ENCODE data around the gene MYRIP. TPM values are rescaled to one million over a fixed set of nuclear protein-coding genes. Genes with fewer than 3 reads are reported as not detected.
A peak's percentile ranks its signal among the peaks of the same experiment; 100 is the strongest.

MYRIP gene
- total RNA-seq, 1 experiment from 2014 or later = 0.59 TPM

DNA sequence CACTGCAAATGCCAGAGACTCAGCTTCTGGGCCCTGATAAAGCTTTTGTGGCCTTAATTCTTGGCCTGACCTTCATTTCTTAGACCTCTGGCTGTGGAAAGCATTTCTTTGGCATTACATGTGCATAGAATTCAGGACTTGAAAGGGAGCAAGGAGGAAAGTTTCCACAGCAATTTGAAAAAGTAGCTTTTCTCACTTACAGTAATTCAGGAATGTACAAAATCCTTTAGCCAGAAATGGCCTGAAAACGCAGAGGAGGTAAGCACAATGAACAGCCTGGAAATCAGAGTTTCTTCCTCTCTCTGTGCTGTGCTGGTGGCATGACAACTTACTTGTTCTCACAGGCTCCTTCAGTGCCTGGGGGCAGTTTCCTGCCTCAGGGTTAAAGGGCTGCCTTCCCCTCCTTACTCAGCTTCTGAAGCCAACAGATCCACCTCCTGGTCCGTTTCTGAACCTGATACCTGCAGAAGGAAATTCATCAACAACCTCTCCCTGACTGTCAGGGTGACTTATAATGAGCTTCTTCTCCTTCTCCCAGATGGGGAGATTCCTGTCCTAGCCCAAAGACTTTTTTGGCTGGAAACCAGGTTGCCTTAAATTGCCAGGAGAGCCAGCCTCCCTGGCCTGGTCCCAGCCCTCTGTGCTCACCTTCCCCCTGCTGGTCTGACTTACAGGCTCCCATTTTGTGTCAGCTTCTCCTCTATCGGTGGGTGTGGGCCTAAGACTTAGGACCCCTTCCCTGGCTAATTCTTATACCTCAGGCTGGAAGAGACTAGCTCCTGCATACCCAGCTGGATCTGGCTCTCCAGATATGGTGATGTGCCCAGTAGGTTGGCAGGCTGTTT, 102.3 kb downstream of the MYRIP start:
- BruUV-seq (replicated peaks) = no TSS peak
- DNase-seq = peak; percentile 20 to 60
- no peaks in the 10 kb centered on the region for H3K9me3 ChIP-seq
- POLR2A ChIA-PET = no interaction called here
- Mint-ChIP-seq H3K27ac (ENCODE audit: unreplicated experiment) (peak overlapping the region; percentile 72), H3K4me3 (ENCODE audit: unreplicated experiment) (peak overlapping the region; percentile 22), H3K36me3 (ENCODE audit: insufficient read depth, unreplicated experiment) (peaks cover 9% of the 10 kb centered on the region), H3K27me3 (ENCODE audit: insufficient read depth, unreplicated experiment) (no peaks in the 10 kb centered on the region), H3K4me1 (ENCODE audit: low read depth, unreplicated experiment) (peaks cover 18% of the 10 kb centered on the region), H3K9me3 (ENCODE audit: unreplicated experiment) (no peaks in the 10 kb centered on the region)
- CTCF ChIA-PET = no interaction called here
- H3K27me3 ChIP-seq (replicated peaks; ENCODE audit: control insufficient read depth, insufficient read depth, low read length) = no peaks in the 10 kb centered on the region
- H3K4me3 ChIP-seq (ENCODE audit: low read depth, low read length) = no peak overlapping the region
- H3K36me3 ChIP-seq (ENCODE audit: control insufficient read depth, insufficient read depth, low read length) = no peaks in the 10 kb centered on the region
- TF ChIP-seq, protein P1, sequence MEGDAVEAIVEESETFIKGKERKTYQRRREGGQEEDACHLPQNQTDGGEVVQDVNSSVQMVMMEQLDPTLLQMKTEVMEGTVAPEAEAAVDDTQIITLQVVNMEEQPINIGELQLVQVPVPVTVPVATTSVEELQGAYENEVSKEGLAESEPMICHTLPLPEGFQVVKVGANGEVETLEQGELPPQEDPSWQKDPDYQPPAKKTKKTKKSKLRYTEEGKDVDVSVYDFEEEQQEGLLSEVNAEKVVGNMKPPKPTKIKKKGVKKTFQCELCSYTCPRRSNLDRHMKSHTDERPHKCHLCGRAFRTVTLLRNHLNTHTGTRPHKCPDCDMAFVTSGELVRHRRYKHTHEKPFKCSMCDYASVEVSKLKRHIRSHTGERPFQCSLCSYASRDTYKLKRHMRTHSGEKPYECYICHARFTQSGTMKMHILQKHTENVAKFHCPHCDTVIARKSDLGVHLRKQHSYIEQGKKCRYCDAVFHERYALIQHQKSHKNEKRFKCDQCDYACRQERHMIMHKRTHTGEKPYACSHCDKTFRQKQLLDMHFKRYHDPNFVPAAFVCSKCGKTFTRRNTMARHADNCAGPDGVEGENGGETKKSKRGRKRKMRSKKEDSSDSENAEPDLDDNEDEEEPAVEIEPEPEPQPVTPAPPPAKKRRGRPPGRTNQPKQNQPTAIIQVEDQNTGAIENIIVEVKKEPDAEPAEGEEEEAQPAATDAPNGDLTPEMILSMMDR (IDR thresholded peaks at IDR 0.05; ENCODE audit: insufficient read depth in 1 of 2, low read depth in 1 of 2, low read length in 1 of 2, severe bottlenecking in 1 of 2, unreplicated experiment in 1 of 2) = no peak
- intact Hi-C loops (cut with micrococcal nuclease; ENCODE audit: unreplicated experiment) = no loop called here
- peaks cover 21% of the 10 kb centered on the region for H3K4me1 ChIP-seq

DNA sequence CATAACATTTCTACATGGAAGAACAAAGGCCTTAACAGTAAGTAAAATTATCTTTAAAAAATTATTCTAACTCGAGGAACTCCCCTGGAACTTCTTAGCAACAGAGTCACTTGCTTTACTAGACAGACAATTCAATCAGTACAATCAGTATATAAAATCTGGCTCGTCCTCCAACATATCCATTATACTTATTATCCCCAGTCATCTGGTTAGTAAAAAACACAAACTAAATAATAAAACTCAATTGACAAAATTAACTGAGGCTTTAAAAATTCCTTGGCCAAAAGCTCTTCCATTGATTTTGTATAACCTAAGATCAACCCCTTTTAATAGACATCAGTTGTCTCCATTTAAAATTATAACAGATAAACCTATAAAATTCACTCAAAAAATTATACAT, 105.6 kb downstream of the MYRIP start:
- ChIA-PET CTCF (no interaction called here), POLR2A (no interaction called here)
- no peak for DNase-seq
- Histone ChIP-seq H3K27me3 (replicated peaks; ENCODE audit: control insufficient read depth, insufficient read depth, low read length) (no peaks in the 10 kb centered on the region), H3K4me1 (peaks cover 21% of the 10 kb centered on the region), H3K4me3 (ENCODE audit: low read depth, low read length) (no peak overlapping the region), H3K9me3 (no peaks in the 10 kb centered on the region), H3K36me3 (ENCODE audit: control insufficient read depth, insufficient read depth, low read length) (no peaks in the 10 kb centered on the region)
- H3K9me3 Mint-ChIP-seq (ENCODE audit: unreplicated experiment) = no peaks in the 10 kb centered on the region
- no TSS peak for BruUV-seq (replicated peaks)
- no peaks in the 10 kb centered on the region for H3K27me3 Mint-ChIP-seq (ENCODE audit: insufficient read depth, unreplicated experiment)
- H3K4me3 Mint-ChIP-seq (ENCODE audit: unreplicated experiment) = no peak overlapping the region
- no peaks in the 10 kb centered on the region for H3K36me3 Mint-ChIP-seq (ENCODE audit: insufficient read depth, unreplicated experiment)
- H3K27ac Mint-ChIP-seq (ENCODE audit: unreplicated experiment) = no peak overlapping the region
- intact Hi-C loops (cut with micrococcal nuclease; ENCODE audit: unreplicated experiment) = no loop called here
- peaks cover 11% of the 10 kb centered on the region for H3K4me1 Mint-ChIP-seq (ENCODE audit: low read depth, unreplicated experiment)
- TF ChIP-seq, protein P1 (IDR thresholded peaks at IDR 0.05; ENCODE audit: insufficient read depth in 1 of 2, low read depth in 1 of 2, low read length in 1 of 2, severe bottlenecking in 1 of 2, unreplicated experiment in 1 of 2) = no peak

DNA sequence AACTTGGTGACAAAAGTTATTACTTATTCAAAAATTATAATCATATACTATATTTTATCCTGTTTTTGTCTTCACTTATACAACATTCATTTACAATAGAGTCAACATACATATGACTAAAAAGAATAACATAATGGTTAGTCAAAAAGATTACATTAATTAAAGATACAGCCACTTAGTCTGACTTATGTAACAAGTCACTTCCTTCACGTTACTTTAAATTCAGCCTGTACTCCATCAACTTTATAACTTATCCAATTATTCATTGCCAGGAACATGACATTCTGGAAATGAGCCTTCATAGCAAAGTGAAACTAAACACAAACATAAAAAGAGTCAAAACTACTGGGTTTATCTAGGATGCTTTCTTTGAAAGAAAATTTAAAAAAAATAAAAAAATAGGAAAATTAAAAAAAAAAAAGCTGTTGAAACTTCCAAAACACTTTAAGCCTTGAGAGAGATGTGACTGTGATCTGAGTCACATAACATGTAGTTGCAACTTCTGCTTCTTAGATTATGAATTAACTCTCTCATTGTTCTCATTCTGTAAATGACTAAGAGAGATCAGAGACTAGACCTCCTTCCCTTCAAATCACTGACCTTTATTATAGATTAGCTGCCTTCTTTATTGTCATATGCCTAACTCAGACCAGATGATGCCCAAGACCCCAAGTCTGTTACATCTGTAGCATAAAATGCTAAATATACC, 107.8 kb downstream of the MYRIP start:
- no peak for DNase-seq
- Histone ChIP-seq H3K36me3 (ENCODE audit: control insufficient read depth, insufficient read depth, low read length) (no peaks in the 10 kb centered on the region), H3K4me3 (ENCODE audit: low read depth, low read length) (no peak overlapping the region), H3K4me1 (peaks cover 4% of the 10 kb centered on the region), H3K9me3 (no peaks in the 10 kb centered on the region), H3K27me3 (replicated peaks; ENCODE audit: control insufficient read depth, insufficient read depth, low read length) (no peaks in the 10 kb centered on the region)
- intact Hi-C loops (cut with micrococcal nuclease; ENCODE audit: unreplicated experiment) = no loop called here
- Mint-ChIP-seq H3K9me3 (ENCODE audit: unreplicated experiment) (no peaks in the 10 kb centered on the region), H3K27me3 (ENCODE audit: insufficient read depth, unreplicated experiment) (no peaks in the 10 kb centered on the region), H3K27ac (ENCODE audit: unreplicated experiment) (no peak overlapping the region), H3K4me3 (ENCODE audit: unreplicated experiment) (no peak overlapping the region), H3K4me1 (ENCODE audit: low read depth, unreplicated experiment) (peaks cover under 1% of the 10 kb centered on the region), H3K36me3 (ENCODE audit: insufficient read depth, unreplicated experiment) (no peaks in the 10 kb centered on the region)
- TF ChIP-seq, protein P1 (IDR thresholded peaks at IDR 0.05; ENCODE audit: insufficient read depth in 1 of 2, low read depth in 1 of 2, low read length in 1 of 2, severe bottlenecking in 1 of 2, unreplicated experiment in 1 of 2) = no peak
- POLR2A ChIA-PET = no interaction called here
- BruUV-seq (replicated peaks) = no TSS peak
- CTCF ChIA-PET = no interaction called here
